Panc1 (cell line): ENCODE measurements around the gene OSBPL1A.

ENCODE experiments used
- CTCF ChIP-seq: fragments of 450-650 bp; IDR thresholded peaks from 2 replicates; pipeline ENCODE4 v1.5.1; 2017; ENCODE audit warnings: mild to moderate bottlenecking
- POLR2AphosphoS5 ChIP-seq: IDR thresholded peaks from 2 replicates; pipeline ENCODE4 v1.6.1; 2012; ENCODE audit warnings: mild to moderate bottlenecking, low read depth, low read length, moderate library complexity
- REST ChIP-seq, 2 experiments: IDR thresholded peaks; 2 replicates each; pipeline ENCODE4 v1.6.1; 2011 to 2012; ENCODE audit warnings: low read depth in 2 of 2, control low read depth in 1 of 2, low read length in 1 of 2, mild to moderate bottlenecking in 1 of 2, moderate library complexity in 1 of 2; ENCODE audit not compliant: insufficient read depth in 1 of 2

- TF ChIP-seq POLR2AphosphoS5, result no peak
- TF ChIP-seq REST (IDR thresholded peaks at IDR 0.05; ENCODE audit: insufficient read depth in 1 of 2, low read depth in 2 of 2, low read length in 1 of 2), result no peak
- TF ChIP-seq CTCF, result no peak
Measured at GRCh38 chr18:24230766-24231165, 166.9 kb downstream of the OSBPL1A start.
